GM12864 (cell line): Measurements from ENCODE around the gene NPLOC4.
"Not testable (repeated sequence)": the region's sequence is repeated elsewhere in the genome, so short reads cannot be mapped to it uniquely, and the experiment has no call there.

ENCODE experiments used
- DNase-seq: peaks from one replicate; pipeline ENCODE4 v3.0.0-alpha.2; 2011; ENCODE audit warnings: low read depth
- H3K4me3 ChIP-seq: 2 replicates; pipeline ENCODE4 v1.5.1; 2011; ENCODE audit warnings: mild to moderate bottlenecking, low read depth, low read length, control low read depth
- TF ChIP-seq, protein P1 (sequence below): IDR thresholded peaks from 2 replicates; pipeline ENCODE4 v1.5.1; 2011; ENCODE audit warnings: low read depth, mild to moderate bottlenecking, moderate library complexity, low read length, control low read depth, inconsistent platforms; ENCODE audit errors: missing control alignments

The NPLOC4 gene

GRCh38 chr17:81635973-81636504 lies 873 bp downstream of the NPLOC4 start:
- TF ChIP-seq, protein P1, sequence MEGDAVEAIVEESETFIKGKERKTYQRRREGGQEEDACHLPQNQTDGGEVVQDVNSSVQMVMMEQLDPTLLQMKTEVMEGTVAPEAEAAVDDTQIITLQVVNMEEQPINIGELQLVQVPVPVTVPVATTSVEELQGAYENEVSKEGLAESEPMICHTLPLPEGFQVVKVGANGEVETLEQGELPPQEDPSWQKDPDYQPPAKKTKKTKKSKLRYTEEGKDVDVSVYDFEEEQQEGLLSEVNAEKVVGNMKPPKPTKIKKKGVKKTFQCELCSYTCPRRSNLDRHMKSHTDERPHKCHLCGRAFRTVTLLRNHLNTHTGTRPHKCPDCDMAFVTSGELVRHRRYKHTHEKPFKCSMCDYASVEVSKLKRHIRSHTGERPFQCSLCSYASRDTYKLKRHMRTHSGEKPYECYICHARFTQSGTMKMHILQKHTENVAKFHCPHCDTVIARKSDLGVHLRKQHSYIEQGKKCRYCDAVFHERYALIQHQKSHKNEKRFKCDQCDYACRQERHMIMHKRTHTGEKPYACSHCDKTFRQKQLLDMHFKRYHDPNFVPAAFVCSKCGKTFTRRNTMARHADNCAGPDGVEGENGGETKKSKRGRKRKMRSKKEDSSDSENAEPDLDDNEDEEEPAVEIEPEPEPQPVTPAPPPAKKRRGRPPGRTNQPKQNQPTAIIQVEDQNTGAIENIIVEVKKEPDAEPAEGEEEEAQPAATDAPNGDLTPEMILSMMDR = no peak
- DNase-seq = no peak
- peak overlapping the region; percentile 89 for H3K4me3 ChIP-seq

- DNase-seq = no peak
- TF ChIP-seq, protein P1 = no peak
- H3K4me3 ChIP-seq = peak overlapping the region; percentile 89
Observed at GRCh38 chr17:81635431-81635830, 1.5 kb downstream of the NPLOC4 start.

DNA sequence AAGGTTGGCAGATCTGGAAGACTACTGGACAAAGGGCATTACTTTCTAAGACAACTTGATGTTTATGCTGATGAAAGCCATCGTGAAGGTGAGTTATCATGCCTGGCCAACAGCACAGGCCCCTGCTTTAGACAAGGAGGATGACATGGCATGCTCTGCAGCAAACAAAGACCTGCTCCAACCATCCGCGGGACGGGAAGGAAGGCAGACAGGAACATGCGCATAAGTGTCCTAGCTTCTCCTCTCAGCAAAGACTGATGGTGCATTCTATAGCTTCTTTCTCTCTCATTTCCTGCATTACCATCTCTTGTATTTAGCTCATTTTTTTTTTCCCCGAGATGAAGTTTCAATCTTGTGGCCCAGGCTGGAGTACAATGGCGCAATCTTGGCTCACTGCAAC lies 5.4 kb downstream of the NPLOC4 start:
- TF ChIP-seq, protein P1 = no peak
- no peak overlapping the region for H3K4me3 ChIP-seq
- no peak for DNase-seq

- TF ChIP-seq, protein P1 = no peak
Observed at GRCh38 chr17:81630274-81630673, 6.6 kb downstream of the NPLOC4 start.

GRCh38 chr17:81621494-81622130 lies 15.3 kb downstream of the NPLOC4 start:
- no peak for DNase-seq
- no peak overlapping the region for H3K4me3 ChIP-seq
- TF ChIP-seq, protein P1 = no peak

More at GRCh38 chr17:81630274-81630673, 6.6 kb downstream of the NPLOC4 start:
- H3K4me3 ChIP-seq = no peak overlapping the region
- DNase-seq = no peak

DNA sequence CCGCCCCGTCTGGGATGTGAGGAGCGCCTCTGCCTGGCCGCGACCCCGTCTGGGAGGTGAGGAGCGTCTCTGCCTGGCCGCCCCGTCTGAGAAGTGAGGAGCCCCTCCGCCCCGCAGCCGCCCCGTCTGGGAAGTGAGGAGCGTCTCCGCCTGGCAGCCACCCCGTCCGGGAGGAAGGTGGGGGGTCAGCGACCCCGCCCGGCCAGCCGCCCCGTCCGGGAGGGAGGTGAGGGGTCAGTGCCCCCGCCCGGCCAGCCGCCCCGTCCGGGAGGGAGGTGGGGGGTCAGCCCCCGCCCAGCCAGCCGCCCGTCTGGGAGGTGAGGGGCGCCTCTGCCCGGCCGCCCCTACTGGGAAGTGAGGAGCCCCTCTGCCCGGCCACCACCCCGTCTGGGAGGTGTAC lies 18.6 kb downstream of the NPLOC4 start:
- not testable (repeated sequence) for DNase-seq, H3K4me3 ChIP-seq

GRCh38 chr17:81616877-81617276 lies 20.0 kb downstream of the NPLOC4 start:
- H3K4me3 ChIP-seq = no peak overlapping the region
- no peak for DNase-seq
- TF ChIP-seq, protein P1 = no peak
